Measurements from ENCODE around the gene SLC44A4. TPM values are rescaled to one million over a fixed set of nuclear protein-coding genes. Genes with fewer than 3 reads are reported as not detected.
"Not testable (repeated sequence)": the region's sequence is repeated elsewhere in the genome, so short reads cannot be mapped to it uniquely, and the experiment has no call there.

The SLC44A4 gene
- total RNA-seq, 2 donors from 2014 or later: 546 to 779 TPM

DNA sequence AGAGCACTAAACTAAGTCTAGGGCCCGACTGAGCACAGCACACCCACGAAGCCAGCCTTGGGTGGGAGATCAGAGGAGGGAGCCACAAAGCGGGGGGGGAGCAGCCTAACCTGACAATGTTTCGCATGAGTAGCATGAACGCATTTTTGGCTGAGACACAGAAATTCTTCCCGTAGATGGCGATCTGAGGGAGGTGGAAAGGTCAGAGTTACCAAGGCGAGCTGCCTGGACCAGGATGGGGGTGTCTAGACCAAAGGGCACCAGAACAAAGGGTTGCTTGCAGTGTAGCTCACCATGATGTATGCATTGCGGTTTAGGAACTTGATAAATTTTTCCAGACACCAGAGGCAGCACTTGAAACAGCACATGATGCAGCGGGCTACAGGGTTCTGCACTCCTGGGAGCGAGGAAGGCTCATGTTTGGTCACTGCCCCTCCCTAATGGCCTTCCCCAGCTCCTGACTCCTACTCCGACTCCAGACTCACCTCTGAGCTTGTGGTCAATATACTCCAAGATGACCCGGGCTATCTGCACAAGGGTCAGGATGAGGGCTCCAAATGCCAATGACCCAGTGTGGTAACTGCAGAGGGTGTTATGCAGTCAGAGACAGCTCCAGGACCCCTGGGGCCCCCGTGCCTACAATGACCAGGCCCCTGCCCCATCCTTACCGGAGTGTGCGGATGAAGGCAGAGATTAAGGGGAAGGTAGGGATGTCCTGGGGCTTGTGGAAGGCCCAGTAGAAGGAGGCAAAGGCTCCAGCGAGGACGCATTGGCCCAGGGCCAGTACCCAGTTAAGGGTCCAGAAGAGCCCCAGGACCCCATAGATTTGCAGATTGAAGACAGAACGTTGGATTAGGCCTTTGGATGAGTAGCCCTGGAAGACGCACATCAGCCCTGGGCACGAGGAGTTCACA, 13.3 kb downstream of the SLC44A4 start:
- Histone ChIP-seq H3K4me1 (peaks cover 4% of the 10 kb centered on the region), H3K27ac (no peak overlapping the region), H3K9ac (ENCODE audit: low read depth in 2 of 2, low read length in 2 of 2) (peak overlapping the region in 1 of 2 donors; percentile 12), H3K4me3 (no peak overlapping the region), H3K36me3 (peaks cover 8% of the 10 kb centered on the region), H3K9me3 (no peaks in the 10 kb centered on the region), H3K27me3 (no peaks in the 10 kb centered on the region)
- intact Hi-C loops (cut with DNase I): no loop called here
- no peak for DNase-seq
- TF ChIP-seq, protein P1, sequence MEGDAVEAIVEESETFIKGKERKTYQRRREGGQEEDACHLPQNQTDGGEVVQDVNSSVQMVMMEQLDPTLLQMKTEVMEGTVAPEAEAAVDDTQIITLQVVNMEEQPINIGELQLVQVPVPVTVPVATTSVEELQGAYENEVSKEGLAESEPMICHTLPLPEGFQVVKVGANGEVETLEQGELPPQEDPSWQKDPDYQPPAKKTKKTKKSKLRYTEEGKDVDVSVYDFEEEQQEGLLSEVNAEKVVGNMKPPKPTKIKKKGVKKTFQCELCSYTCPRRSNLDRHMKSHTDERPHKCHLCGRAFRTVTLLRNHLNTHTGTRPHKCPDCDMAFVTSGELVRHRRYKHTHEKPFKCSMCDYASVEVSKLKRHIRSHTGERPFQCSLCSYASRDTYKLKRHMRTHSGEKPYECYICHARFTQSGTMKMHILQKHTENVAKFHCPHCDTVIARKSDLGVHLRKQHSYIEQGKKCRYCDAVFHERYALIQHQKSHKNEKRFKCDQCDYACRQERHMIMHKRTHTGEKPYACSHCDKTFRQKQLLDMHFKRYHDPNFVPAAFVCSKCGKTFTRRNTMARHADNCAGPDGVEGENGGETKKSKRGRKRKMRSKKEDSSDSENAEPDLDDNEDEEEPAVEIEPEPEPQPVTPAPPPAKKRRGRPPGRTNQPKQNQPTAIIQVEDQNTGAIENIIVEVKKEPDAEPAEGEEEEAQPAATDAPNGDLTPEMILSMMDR (IDR thresholded peaks at IDR 0.05): no peak

DNA sequence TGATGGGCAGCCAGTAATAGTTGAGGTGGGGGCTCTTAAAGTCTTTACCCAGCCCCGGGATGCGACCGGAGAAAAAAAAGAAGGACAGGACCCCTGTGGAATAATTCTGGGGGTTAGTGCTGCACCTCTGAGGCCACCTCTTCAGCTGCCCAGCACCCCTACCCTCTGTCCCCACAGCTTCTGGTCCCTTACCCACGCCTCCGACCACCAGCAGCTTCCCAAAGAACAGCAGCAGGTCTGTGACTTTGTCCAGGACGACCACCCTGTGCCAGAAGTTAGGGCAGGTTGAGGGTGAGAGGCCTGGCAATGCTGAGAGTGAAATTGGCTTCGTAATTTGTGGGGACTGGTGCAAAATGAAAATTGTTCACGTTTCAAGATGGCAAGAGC, 14.0 kb downstream of the SLC44A4 start:
- H3K4me1 ChIP-seq: peaks cover 4% of the 10 kb centered on the region
- no peaks in the 10 kb centered on the region for H3K9me3 ChIP-seq
- peak overlapping the region in 1 of 2 donors; percentile 12 for H3K9ac ChIP-seq (ENCODE audit: low read depth in 2 of 2, low read length in 2 of 2)
- no peak for DNase-seq
- TF ChIP-seq, protein P1 (IDR thresholded peaks at IDR 0.05): no peak
- H3K27ac ChIP-seq: no peak overlapping the region
- no peaks in the 10 kb centered on the region for H3K27me3 ChIP-seq
- intact Hi-C loops (cut with DNase I): no loop called here
- no peak overlapping the region for H3K4me3 ChIP-seq
- H3K36me3 ChIP-seq: peaks cover 8% of the 10 kb centered on the region

DNA sequence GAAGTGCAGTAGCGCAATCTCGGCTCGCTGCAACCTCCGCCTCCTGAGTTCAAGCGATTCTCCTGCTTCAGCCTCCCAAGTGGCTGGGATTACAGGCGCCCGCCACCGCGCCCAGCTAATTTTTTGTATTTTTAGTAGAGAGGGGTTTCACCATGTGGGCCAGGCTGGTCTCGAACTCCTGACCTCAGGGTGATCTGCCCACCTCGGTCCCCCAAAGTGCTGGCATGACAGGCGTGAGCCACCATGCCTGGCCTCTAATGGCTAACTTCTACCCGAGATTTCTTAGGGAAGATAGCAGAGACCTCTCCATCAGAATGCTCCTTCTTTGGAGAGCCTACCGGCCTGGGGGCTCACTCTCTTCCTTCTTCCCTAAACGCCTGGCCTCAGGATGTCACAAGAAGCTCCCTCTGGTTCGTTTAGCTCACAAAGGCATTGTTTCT, 14.7 kb downstream of the SLC44A4 start:
- H3K27me3 ChIP-seq; H3K36me3 ChIP-seq; intact Hi-C loops (cut with DNase I); H3K4me1 ChIP-seq; H3K9me3 ChIP-seq; DNase-seq: not testable (repeated sequence)
- peak overlapping the region; percentile 85 for H3K27ac ChIP-seq
- peak overlapping the region; percentile 38 for H3K4me3 ChIP-seq
- H3K9ac ChIP-seq (ENCODE audit: low read depth in 2 of 2, low read length in 2 of 2): peak overlapping the region in 1 of 2 donors; percentile 53

DNA sequence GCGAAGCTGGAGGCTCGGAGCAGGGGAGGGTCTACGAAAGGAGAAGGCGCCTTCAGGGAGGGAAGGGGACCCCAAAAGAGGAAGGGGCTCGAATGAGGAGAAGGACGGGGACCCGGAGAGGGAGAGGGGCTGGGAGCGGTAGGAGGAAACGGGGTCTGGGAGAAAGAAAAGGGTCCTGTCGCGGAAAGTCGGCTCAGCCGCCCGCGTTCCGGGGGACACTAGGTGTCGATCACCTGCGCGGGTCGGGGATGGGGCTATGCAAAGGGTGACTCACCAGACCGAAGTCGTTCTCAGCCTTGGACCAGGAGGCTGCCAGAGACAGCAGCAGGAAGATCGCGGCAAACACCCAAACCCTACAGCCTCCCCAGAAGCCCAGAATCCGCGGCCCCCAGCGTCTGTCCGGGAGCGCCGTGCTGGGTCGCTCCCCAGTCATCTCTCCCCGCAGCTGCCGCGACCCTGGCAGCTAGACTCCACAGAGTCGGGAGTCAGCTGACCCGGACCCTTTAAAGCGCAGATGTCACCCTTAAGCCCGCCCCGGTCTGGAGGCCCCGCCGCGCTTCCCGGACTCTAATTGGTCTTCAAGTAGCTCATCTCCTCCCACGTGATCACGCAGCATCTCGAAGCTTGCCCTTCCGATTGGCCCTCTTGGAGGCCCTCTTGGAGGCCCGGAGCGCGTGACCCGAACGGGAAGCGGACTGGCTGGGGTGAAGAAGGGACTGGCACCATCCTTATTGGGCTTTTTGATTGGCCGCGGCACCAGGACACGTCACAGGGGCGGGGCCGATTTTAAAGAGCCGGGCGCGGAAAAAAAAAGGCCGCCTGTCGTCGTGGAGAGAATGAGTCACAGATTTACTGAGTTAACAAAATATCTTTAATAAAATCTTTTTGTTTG, 16.2 kb downstream of the SLC44A4 start, which contains the start of gene NEU1:
TSS of gene NEU1 (minus strand) at position 478 of the 892 bp plus-strand sequence. CDS start at position 433, 45 bp downstream.
- H3K36me3 ChIP-seq: peaks cover 4% of the 10 kb centered on the region
- DNase-seq: peak; percentile 99
- peak within 1 kb of the TSS; percentile 67 for H3K4me3 ChIP-seq
- H3K9me3 ChIP-seq: no peaks in the 10 kb centered on the region
- intact Hi-C loops (cut with DNase I): no loop called here
- TF ChIP-seq, protein P1 (IDR thresholded peaks at IDR 0.05): no peak
- peaks cover 4% of the 10 kb centered on the region for H3K4me1 ChIP-seq
- no peaks in the 10 kb centered on the region for H3K27me3 ChIP-seq
- peak within 1 kb of the TSS; percentile 85 for H3K27ac ChIP-seq
- H3K9ac ChIP-seq (ENCODE audit: low read depth in 2 of 2, low read length in 2 of 2): peak within 1 kb of the TSS; percentile 91 to 95

DNA sequence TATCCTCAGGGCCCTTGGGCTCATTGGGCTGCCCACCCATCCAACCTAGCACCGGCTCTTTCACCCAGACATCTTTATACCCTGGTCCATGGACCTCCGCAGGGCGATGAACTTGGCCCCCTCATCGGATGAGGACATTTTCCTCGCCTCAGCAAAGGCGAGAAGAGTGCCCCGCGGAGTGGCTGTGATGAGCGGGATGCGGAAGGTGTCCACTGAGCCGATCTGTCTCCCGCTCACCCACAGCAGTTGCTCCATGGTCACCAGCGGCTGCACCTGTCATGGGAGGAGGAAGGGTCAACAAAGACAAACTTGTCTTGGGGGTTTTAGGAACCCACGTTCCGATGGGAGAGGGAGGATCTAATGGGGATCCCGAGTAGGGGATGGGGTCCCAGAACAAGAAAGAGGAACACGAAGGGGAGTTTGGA, 16.9 kb downstream of the SLC44A4 start:
- peak overlapping the region; percentile 85 for H3K27ac ChIP-seq
- H3K9ac ChIP-seq (ENCODE audit: low read depth in 2 of 2, low read length in 2 of 2): peak overlapping the region; percentile 91 to 95
- H3K4me3 ChIP-seq: peak overlapping the region; percentile 67
- intact Hi-C loops (cut with DNase I): no loop called here
- no peaks in the 10 kb centered on the region for H3K27me3 ChIP-seq
- DNase-seq: no peak
- H3K36me3 ChIP-seq: peaks cover 4% of the 10 kb centered on the region
- peaks cover 4% of the 10 kb centered on the region for H3K4me1 ChIP-seq
- TF ChIP-seq, protein P1 (IDR thresholded peaks at IDR 0.05): no peak
- no peaks in the 10 kb centered on the region for H3K9me3 ChIP-seq
